ENCODE measurements around the gene ARMC7. TPM values are rescaled to one million over a fixed set of nuclear protein-coding genes. Genes with fewer than 3 reads are reported as not detected.

ARMC7 gene
- total and polyA plus RNA-seq, 2 of the 13 experiments (the other 11 are each of a cell fraction or from before 2014, with no cell fraction given), result 3.9 to 4.2 TPM

DNA sequence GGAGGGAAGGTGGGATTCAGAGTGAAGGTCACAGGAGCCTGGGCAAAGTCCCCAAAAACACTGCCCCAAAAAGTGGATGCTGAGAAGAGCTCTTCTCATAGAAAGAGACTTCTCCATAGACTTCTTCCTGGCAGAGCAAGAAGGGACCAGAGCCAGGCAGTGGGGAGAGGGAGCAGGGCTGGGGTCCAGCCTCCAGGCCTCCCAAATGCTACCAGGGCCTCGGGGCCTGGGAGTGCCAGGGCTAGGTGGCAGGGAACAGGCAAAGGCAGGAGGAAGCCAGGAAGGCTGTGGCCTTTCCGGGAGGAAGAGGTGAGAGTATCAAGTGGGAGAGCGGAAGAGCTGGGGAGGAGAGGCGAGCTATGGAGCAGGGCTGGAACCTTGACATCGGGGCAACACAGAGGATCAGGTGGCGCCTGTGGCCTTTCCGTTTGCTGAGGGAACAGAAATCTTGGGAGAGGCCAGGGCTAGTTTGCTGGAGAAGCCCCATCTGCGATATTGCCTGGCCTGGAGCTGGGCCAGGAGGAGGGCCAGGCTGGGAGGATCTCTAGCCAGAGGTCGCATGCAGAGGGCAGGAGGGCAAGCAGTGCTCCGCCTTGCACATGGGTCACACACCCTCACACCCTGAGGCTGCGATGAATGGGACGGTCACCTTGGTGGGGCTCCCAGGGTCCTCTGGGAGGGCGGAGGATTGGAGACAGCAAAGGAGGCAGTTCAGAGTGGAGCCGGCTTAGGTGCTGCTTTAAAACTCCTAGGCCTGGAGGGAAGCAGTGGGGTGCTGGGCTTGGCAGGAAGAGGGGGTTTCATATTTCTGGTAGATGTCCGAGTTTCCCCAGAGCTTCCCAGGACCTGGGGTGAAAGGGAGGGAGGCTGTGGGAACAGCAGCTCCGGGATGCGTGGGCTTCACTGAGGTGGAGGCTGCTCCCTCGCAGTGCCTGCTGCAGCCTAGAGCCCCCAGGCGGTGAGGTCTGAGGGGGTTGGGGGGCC, 18.6 kb upstream of the ARMC7 start (continued):
- TF ChIP-seq ZMAT5 (CRISPR knock-in tag; IDR thresholded peaks at IDR 0.05; ENCODE audit: borderline replicate concordance, low read depth) (no peak), ZNF564 (CRISPR knock-in tag; IDR thresholded peaks at IDR 0.05) (peak; percentile 55; the same call in 1 of the 2 replicates), HOXD1 (CRISPR knock-in tag; IDR thresholded peaks at IDR 0.05) (peak; percentile 63; the same call in 1 of the 2 replicates), SOX5 (CRISPR knock-in tag; IDR thresholded peaks at IDR 0.05; ENCODE audit: borderline replicate concordance) (peak; percentile 65), ZNF264 (CRISPR knock-in tag; IDR thresholded peaks at IDR 0.05) (no peak), ZNF777 (CRISPR knock-in tag; IDR thresholded peaks at IDR 0.05) (no peak), ZNF800 (CRISPR knock-in tag; IDR thresholded peaks at IDR 0.05) (no peak), PRMT3 (CRISPR knock-in tag; IDR thresholded peaks at IDR 0.05; ENCODE audit: borderline replicate concordance, low read depth) (no peak), SMC3 (IDR thresholded peaks at IDR 0.05; ENCODE audit: low read length) (no peak), ZNF232 (CRISPR knock-in tag; IDR thresholded peaks at IDR 0.05; ENCODE audit: borderline replicate concordance) (peak; percentile 17; the same call in 1 of the 2 replicates), AGO2 (optimal IDR thresholded peaks at IDR 0.05; ENCODE audit: low read depth, low read length) (no peak), CBX1 (IDR thresholded peaks at IDR 0.05; ENCODE audit: low read depth) (no peak), JUN (CRISPR knock-in tag; IDR thresholded peaks at IDR 0.05) (no peak), ZSCAN22 (CRISPR knock-in tag; IDR thresholded peaks at IDR 0.05) (no peak), CC2D1A (CRISPR knock-in tag; IDR thresholded peaks at IDR 0.05) (no peak), TEAD2 (CRISPR knock-in tag; IDR thresholded peaks at IDR 0.05) (no peak), AFF4 (CRISPR knock-in tag; IDR thresholded peaks at IDR 0.05) (no peak)
- TF ChIP-seq, protein P1, sequence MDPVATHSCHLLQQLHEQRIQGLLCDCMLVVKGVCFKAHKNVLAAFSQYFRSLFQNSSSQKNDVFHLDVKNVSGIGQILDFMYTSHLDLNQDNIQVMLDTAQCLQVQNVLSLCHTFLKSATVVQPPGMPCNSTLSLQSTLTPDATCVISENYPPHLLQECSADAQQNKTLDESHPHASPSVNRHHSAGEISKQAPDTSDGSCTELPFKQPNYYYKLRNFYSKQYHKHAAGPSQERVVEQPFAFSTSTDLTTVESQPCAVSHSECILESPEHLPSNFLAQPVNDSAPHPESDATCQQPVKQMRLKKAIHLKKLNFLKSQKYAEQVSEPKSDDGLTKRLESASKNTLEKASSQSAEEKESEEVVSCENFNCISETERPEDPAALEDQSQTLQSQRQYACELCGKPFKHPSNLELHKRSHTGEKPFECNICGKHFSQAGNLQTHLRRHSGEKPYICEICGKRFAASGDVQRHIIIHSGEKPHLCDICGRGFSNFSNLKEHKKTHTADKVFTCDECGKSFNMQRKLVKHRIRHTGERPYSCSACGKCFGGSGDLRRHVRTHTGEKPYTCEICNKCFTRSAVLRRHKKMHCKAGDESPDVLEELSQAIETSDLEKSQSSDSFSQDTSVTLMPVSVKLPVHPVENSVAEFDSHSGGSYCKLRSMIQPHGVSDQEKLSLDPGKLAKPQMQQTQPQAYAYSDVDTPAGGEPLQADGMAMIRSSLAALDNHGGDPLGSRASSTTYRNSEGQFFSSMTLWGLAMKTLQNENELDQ (CRISPR knock-in tag; IDR thresholded peaks at IDR 0.05; ENCODE audit: borderline replicate concordance), result no peak
- TF ChIP-seq, protein P2, sequence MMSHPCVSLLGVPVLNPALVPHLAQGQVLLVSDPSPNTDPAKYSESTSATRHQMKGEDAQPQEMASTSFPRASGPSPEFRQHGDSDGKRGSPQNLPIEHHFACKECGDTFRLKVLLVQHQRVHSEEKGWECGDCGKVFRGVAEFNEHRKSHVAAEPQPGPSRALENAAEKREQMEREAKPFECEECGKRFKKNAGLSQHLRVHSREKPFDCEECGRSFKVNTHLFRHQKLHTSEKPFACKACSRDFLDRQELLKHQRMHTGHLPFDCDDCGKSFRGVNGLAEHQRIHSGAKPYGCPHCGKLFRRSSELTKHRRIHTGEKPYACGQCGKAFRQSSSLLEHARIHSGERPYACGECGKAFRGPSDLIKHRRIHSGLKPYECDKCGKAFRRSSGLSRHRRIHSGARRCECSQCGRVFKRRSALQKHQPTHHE (CRISPR knock-in tag; IDR thresholded peaks at IDR 0.05; ENCODE audit: borderline replicate concordance), result peak; percentile 27; the same call in 1 of the 2 replicates
